Lower lobe of right lung (tissue), 2 donors: ENCODE data around the gene GTF3C5. TPM values are rescaled to one million over a fixed set of nuclear protein-coding genes. Genes with fewer than 3 reads are reported as not detected.
"Not testable (repeated sequence)": the region's sequence is repeated elsewhere in the genome, so short reads cannot be mapped to it uniquely, and the experiment has no call there.

Experiments
- ATAC-seq, 2 donors: fragments of 200-7000 bp; cut with Tn5 transposase; one replicate each; pipeline ENCODE4 v1.9.1; 2020 to 2022; ENCODE audit warnings: mild to moderate bottlenecking in 2 of 2, moderate library complexity in 2 of 2
- DNase-seq: peaks from one replicate; pipeline ENCODE4 v3.0.0-alpha.2; 2020
- H3K27ac ChIP-seq: fragments of 200-600 bp; one replicate; pipeline ENCODE4 v1.8.0; 2022
- H3K27me3 ChIP-seq: fragments of 200-600 bp; one replicate; pipeline ENCODE4 v1.8.0; 2022; ENCODE audit warnings: low read depth
- H3K36me3 ChIP-seq: fragments of 200-600 bp; one replicate; pipeline ENCODE4 v1.8.0; 2022; ENCODE audit warnings: mild to moderate bottlenecking
- H3K4me1 ChIP-seq: fragments of 200-600 bp; one replicate; pipeline ENCODE4 v1.8.0; 2022
- H3K4me3 ChIP-seq: fragments of 200-600 bp; one replicate; pipeline ENCODE4 v1.8.0; 2022; ENCODE audit warnings: mild to moderate bottlenecking
- H3K9me3 ChIP-seq: fragments of 200-600 bp; one replicate; pipeline ENCODE4 v1.8.0; 2022
- intact Hi-C: fragments of 100-400 bp; cut with DNase I; formaldehyde crosslinking; loops from one replicate; pipeline ENCODE4 v1.11.0; 2022
- total RNA-seq: library from RNA; stranded (reverse); fragmentation: NEBNext Ultra II Directional; extraction: Animal tissue kit (Norgen Biotek cat#: 25700); gene quantifications from one replicate; pipeline ENCODE4 v1.2.1, GENCODE V29; 2021
- TF ChIP-seq, protein P1 (sequence below): fragments of 200-600 bp; IDR thresholded peaks from one replicate; pipeline ENCODE4 v1.8.0; 2022; ENCODE audit warnings: antibody characterized with exemption, mild to moderate bottlenecking
- donor health status: DM: no; HTN: yes; CAD: no; lungs with severe emphysema.

GTF3C5 gene
- total RNA-seq, 1 donor from 2014 or later, result 44.8 TPM

GRCh38 chr9:132994410-132995120 lies 36.2 kb upstream of the GTF3C5 start:
- no peaks in the 10 kb centered on the region for H3K36me3 ChIP-seq
- H3K4me1 ChIP-seq, result no peaks in the 10 kb centered on the region
- H3K9me3 ChIP-seq, result no peaks in the 10 kb centered on the region
- TF ChIP-seq, protein P1, sequence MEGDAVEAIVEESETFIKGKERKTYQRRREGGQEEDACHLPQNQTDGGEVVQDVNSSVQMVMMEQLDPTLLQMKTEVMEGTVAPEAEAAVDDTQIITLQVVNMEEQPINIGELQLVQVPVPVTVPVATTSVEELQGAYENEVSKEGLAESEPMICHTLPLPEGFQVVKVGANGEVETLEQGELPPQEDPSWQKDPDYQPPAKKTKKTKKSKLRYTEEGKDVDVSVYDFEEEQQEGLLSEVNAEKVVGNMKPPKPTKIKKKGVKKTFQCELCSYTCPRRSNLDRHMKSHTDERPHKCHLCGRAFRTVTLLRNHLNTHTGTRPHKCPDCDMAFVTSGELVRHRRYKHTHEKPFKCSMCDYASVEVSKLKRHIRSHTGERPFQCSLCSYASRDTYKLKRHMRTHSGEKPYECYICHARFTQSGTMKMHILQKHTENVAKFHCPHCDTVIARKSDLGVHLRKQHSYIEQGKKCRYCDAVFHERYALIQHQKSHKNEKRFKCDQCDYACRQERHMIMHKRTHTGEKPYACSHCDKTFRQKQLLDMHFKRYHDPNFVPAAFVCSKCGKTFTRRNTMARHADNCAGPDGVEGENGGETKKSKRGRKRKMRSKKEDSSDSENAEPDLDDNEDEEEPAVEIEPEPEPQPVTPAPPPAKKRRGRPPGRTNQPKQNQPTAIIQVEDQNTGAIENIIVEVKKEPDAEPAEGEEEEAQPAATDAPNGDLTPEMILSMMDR, result no peak
- no peak overlapping the region for H3K27ac ChIP-seq
- no peak overlapping the region for H3K4me3 ChIP-seq
- intact Hi-C loops, result no loop called here
- DNase-seq, result peak; percentile 53
- ATAC-seq, result peak; percentile 21 to 48
- peaks cover 62% of the 10 kb centered on the region for H3K27me3 ChIP-seq

DNA sequence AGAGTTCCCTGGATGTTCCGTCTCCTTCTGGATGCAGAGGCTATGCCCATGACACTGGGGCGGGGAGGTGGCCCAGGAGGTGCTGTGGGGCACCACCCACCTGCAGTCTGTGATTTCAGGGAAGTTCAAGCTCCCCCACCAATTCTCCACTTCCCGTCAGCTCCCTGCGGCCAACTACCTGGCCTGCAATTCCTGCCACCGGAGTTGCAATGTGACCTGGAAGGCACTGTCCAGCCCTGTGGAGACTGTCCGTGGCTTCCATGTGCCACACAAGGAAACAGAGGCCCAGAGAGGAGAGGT lies 35.7 kb upstream of the GTF3C5 start:
- no peak for ATAC-seq
- TF ChIP-seq, protein P1, result no peak
- H3K4me1 ChIP-seq, result no peaks in the 10 kb centered on the region
- H3K4me3 ChIP-seq, result no peak overlapping the region
- no peaks in the 10 kb centered on the region for H3K36me3 ChIP-seq
- no peak overlapping the region for H3K27ac ChIP-seq
- no peaks in the 10 kb centered on the region for H3K9me3 ChIP-seq
- intact Hi-C loops, result no loop called here
- peaks cover 67% of the 10 kb centered on the region for H3K27me3 ChIP-seq
- DNase-seq, result no peak

DNA sequence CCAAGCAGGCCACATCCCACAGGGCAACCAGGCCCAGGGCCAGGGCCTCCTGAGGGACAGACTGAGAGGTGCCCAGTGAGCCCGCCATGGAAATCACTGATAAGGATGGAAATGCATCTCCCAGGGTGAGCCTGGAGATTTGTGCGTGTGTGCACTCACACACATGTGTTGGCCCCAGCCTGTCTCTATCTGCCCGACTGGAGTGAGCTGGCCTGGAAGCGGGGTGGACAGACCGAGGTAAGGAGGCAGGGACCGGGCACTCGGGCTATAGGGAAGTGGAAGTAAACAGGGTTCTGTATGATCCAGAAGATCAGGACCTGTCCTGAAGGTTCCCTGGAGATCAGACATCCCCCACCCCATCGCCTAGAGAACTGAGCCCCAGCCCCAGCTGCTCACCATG lies 34.9 kb upstream of the GTF3C5 start:
- no peak for DNase-seq
- intact Hi-C loops, result no loop called here
- no peaks in the 10 kb centered on the region for H3K36me3 ChIP-seq
- no peaks in the 10 kb centered on the region for H3K4me1 ChIP-seq
- TF ChIP-seq, protein P1, result no peak
- peaks cover 71% of the 10 kb centered on the region for H3K27me3 ChIP-seq
- no peak overlapping the region for H3K4me3 ChIP-seq
- H3K9me3 ChIP-seq, result no peaks in the 10 kb centered on the region
- no peak for ATAC-seq
- H3K27ac ChIP-seq, result no peak overlapping the region

GRCh38 chr9:132996526-132996925 lies 34.3 kb upstream of the GTF3C5 start:
- TF ChIP-seq, protein P1, result no peak

GRCh38 chr9:132997591-132997990 lies 33.2 kb upstream of the GTF3C5 start:
- Histone ChIP-seq H3K27ac (no peak overlapping the region), H3K36me3 (no peaks in the 10 kb centered on the region), H3K4me3 (no peak overlapping the region), H3K4me1 (no peaks in the 10 kb centered on the region), H3K9me3 (no peaks in the 10 kb centered on the region), H3K27me3 (peaks cover 73% of the 10 kb centered on the region)
- intact Hi-C loops, result no loop called here
- DNase-seq, result no peak
- TF ChIP-seq, protein P1, result no peak
- ATAC-seq, result no peak

More at GRCh38 chr9:132996526-132996925, 34.3 kb upstream of the GTF3C5 start:
- H3K4me3 ChIP-seq, result no peak overlapping the region
- peaks cover 68% of the 10 kb centered on the region for H3K27me3 ChIP-seq
- H3K27ac ChIP-seq, result no peak overlapping the region
- no peaks in the 10 kb centered on the region for H3K36me3 ChIP-seq
- no peaks in the 10 kb centered on the region for H3K4me1 ChIP-seq
- intact Hi-C loops, result no loop called here
- no peaks in the 10 kb centered on the region for H3K9me3 ChIP-seq
- ATAC-seq (peak in 1 of 2 donors; percentile 15), DNase-seq (peak; percentile 20)

- ATAC-seq, H3K27ac ChIP-seq: not testable (repeated sequence)
- peaks cover 76% of the 10 kb centered on the region for H3K27me3 ChIP-seq
Measured at GRCh38 chr9:132998221-132998620, 32.6 kb upstream of the GTF3C5 start.

More at GRCh38 chr9:132998221-132998620, 32.6 kb upstream of the GTF3C5 start:
- intact Hi-C loops, H3K4me1 ChIP-seq, H3K4me3 ChIP-seq, H3K9me3 ChIP-seq, DNase-seq, H3K36me3 ChIP-seq: not testable (repeated sequence)
